Germinal center (tissue), 1 donor: ENCODE data around the gene CACNG1.
A peak's percentile ranks its signal among the peaks of the same experiment; 100 is the strongest.

Experiments used
- DNase-seq: peaks from one replicate; pipeline ENCODE4 v3.0.0; 2012; ENCODE audit warnings: mixed read lengths, low spot score

The CACNG1 gene

GRCh38 chr17:67051837-67052236 is 7.5 kb downstream of the CACNG1 start:
- DNase-seq: no peak

GRCh38 chr17:67052720-67053437 is 8.5 kb downstream of the CACNG1 start:
- DNase-seq: no peak

- no peak for DNase-seq
These were observed 9.2 kb downstream of the CACNG1 start for GRCh38 chr17:67053438-67054000.

GRCh38 chr17:67054011-67054591 is 9.7 kb downstream of the CACNG1 start:
- no peak for DNase-seq

- DNase-seq: no peak
These were observed 10.3 kb downstream of the CACNG1 start for GRCh38 chr17:67054608-67055007.

- DNase-seq: no peak
These were observed 10.7 kb downstream of the CACNG1 start for GRCh38 chr17:67055041-67055443.

GRCh38 chr17:67055811-67056745 is 11.7 kb downstream of the CACNG1 start:
- peak; percentile 74 for DNase-seq

- DNase-seq: no peak
These were observed 12.6 kb downstream of the CACNG1 start for GRCh38 chr17:67056746-67057490.

GRCh38 chr17:67058036-67058435 is 13.7 kb downstream of the CACNG1 start:
- no peak for DNase-seq

- no peak for DNase-seq
These were observed 15.0 kb downstream of the CACNG1 start for GRCh38 chr17:67059372-67059771.

- no peak for DNase-seq
These were observed 18.8 kb downstream of the CACNG1 start for GRCh38 chr17:67063141-67063540.

- no peak for DNase-seq
These were observed 22.4 kb downstream of the CACNG1 start for GRCh38 chr17:67066717-67067116.

- no peak for DNase-seq
These were observed 23.5 kb downstream of the CACNG1 start for GRCh38 chr17:67067571-67068482.

GRCh38 chr17:67068999-67069398 is 24.6 kb downstream of the CACNG1 start:
- DNase-seq: no peak

- DNase-seq: no peak
These were observed 25.3 kb downstream of the CACNG1 start for GRCh38 chr17:67069603-67070136.

GRCh38 chr17:67071595-67071994 is 27.2 kb downstream of the CACNG1 start:
- no peak for DNase-seq

GRCh38 chr17:67072885-67073284 is 28.5 kb downstream of the CACNG1 start:
- no peak for DNase-seq

GRCh38 chr17:67074781-67075180 is 30.4 kb downstream of the CACNG1 start:
- DNase-seq: no peak

- DNase-seq: no peak
These were observed 31.9 kb downstream of the CACNG1 start for GRCh38 chr17:67076290-67076689.

GRCh38 chr17:67078292-67078691 is 33.9 kb downstream of the CACNG1 start:
- DNase-seq: no peak
